K562 (cell line): Measurements from ENCODE around the gene AASDH. TPM values are rescaled to one million over a fixed set of nuclear protein-coding genes. Genes with fewer than 3 reads are reported as not detected.

Experiments used
- ATAC-seq: fragments of 200-7000 bp; cut with Tn5 transposase; 3 replicates; pipeline ENCODE4 v1.9.1; 2020; ENCODE audit warnings: moderate library complexity
- BruUV-seq: library from RNA; stranded (reverse); fragments of 400-500 nt; replicated peaks from 2 replicates; lab custom pipeline; 2021; lab: Mats Ljungman, UMichigan
- CTCF ChIA-PET: fragments of 300-600 bp; formaldehyde crosslinking; extraction: SDS; loops from one replicate; lab custom pipeline; 2021; ENCODE audit warnings: low intra/inter-chr PET ratio; lab: Yijun Ruan, JAX
- POLR2A ChIA-PET: fragments of 300-600, 350-650 bp; sonication (Branson Sonifier 250); formaldehyde crosslinking; extraction: SDS; loops from one replicate; lab custom pipeline; 2021; ENCODE audit warnings: antibody characterized with exemption, inconsistent platforms; lab: Yijun Ruan, JAX
- DNase-seq, 4 experiments: peaks; one replicate each; pipeline versions ENCODE4 v3.0.0 to v3.0.0-alpha.2; 2011 to 2018; ENCODE audit warnings: low spot score in 3 of 4, mixed read lengths in 3 of 4; ENCODE audit errors: extremely low read depth in 1 of 4
- FAIRE-seq: peaks from 2 replicates; lab custom pipeline; 2011; peaks lifted over from hg19 to GRCh38; lab: Jason Lieb, UNC
- H2AFZ ChIP-seq: 2 replicates; pipeline ENCODE4 v1.6.0; 2011; ENCODE audit warnings: low read depth, low read length, control low read depth, inconsistent platforms
- H3K27ac ChIP-seq: fragments of 200-600 bp; 3 replicates; pipeline ENCODE4 v1.8.0; 2011; ENCODE audit warnings: low read depth, mild to moderate bottlenecking, control low read depth, inconsistent platforms, low read length, moderate library complexity, mixed read lengths; ENCODE audit errors: extremely low read depth
- H3K27me3 ChIP-seq, 2 experiments: fragments of 300-600 bp in 1 of 2; 2 replicates in 1 of 2; 3 replicates in 1 of 2; pipeline versions ENCODE4 v1.6.0 to v1.8.0; 2011; ENCODE audit warnings: inconsistent platforms in 2 of 2, low read length in 2 of 2, mild to moderate bottlenecking in 1 of 2, mixed read lengths in 1 of 2, moderate library complexity in 1 of 2; ENCODE audit not compliant: control insufficient read depth in 2 of 2, insufficient read depth in 2 of 2
- H3K36me3 ChIP-seq: fragments of 300-600 bp; 3 replicates; pipeline ENCODE4 v1.8.0; 2011; ENCODE audit warnings: mild to moderate bottlenecking, low read length, inconsistent platforms; ENCODE audit not compliant: control insufficient read depth, insufficient read depth
- H3K4me1 ChIP-seq, 2 experiments: fragments of 200-600 bp in 1 of 2; replicated peaks in 1 of 2; 2 replicates in 1 of 2; 3 replicates in 1 of 2; pipeline versions ENCODE4 v1.5.1 to v1.8.0; 2011; ENCODE audit warnings: inconsistent platforms in 2 of 2, low read length in 2 of 2, mild to moderate bottlenecking in 1 of 2, mixed read lengths in 1 of 2, moderate library complexity in 1 of 2; ENCODE audit not compliant: control insufficient read depth in 2 of 2, insufficient read depth in 2 of 2
- H3K4me2 ChIP-seq: 2 replicates; pipeline ENCODE4 v1.6.1; 2011; ENCODE audit warnings: low read length, control low read depth, inconsistent platforms, mixed read lengths; ENCODE audit not compliant: insufficient read depth
- H3K4me3 ChIP-seq: fragments of 200-600 bp; sonication (generic), shearing (Covaris generic); 2 replicates; pipeline ENCODE4 v1.5.1; 2016; ENCODE audit warnings: control low read depth, inconsistent platforms
- H3K79me2 ChIP-seq: fragments of 200-600 bp; 3 replicates; pipeline ENCODE4 v1.8.0; 2011; ENCODE audit warnings: low read length, inconsistent platforms; ENCODE audit not compliant: control insufficient read depth, insufficient read depth
- H3K9ac ChIP-seq, 2 experiments: 2 replicates each; pipeline versions ENCODE4 v1.6.0 to v1.6.1; 2011; ENCODE audit warnings: low read depth in 2 of 2, low read length in 2 of 2, control low read depth in 1 of 2, inconsistent platforms in 1 of 2, mild to moderate bottlenecking in 1 of 2, mixed read lengths in 1 of 2; ENCODE audit not compliant: insufficient read depth in 1 of 2
- H3K9me1 ChIP-seq: one replicate; pipeline ENCODE4 v1.6.0; 2011; ENCODE audit warnings: inconsistent platforms, mild to moderate bottlenecking, low read length, moderate library complexity; ENCODE audit not compliant: control insufficient read depth, insufficient read depth
- H3K9me3 ChIP-seq: replicated peaks from 2 replicates; pipeline ENCODE4 v1.5.1; 2011; ENCODE audit warnings: low read depth, low read length, inconsistent platforms; ENCODE audit not compliant: control insufficient read depth, insufficient read depth
- H4K20me1 ChIP-seq: replicated peaks from 2 replicates; pipeline ENCODE4 v1.6.1; 2011; ENCODE audit warnings: low read length, inconsistent platforms, mixed read lengths; ENCODE audit not compliant: control insufficient read depth, insufficient read depth
- AFF1 ChIP-seq, 2 experiments: fragments of 450-650 bp; IDR thresholded peaks; 2 replicates each; pipeline ENCODE4 v1.6.1; 2018; ENCODE audit warnings: mild to moderate bottlenecking in 2 of 2, low read depth in 1 of 2; ENCODE audit not compliant: partially characterized antibody in 2 of 2
- GABPB1 ChIP-seq: sonication (generic); formaldehyde crosslinking; IDR thresholded peaks from 2 replicates; pipeline ENCODE4 v1.8.0; 2022; ENCODE audit warnings: mild to moderate bottlenecking, missing genetic modification reagents
- NCOA1 ChIP-seq: fragments of 450-650 bp; IDR thresholded peaks from 2 replicates; pipeline ENCODE4 v1.6.1; 2016; ENCODE audit warnings: low read depth
- NR2C2 ChIP-seq, 2 experiments: fragments of 200-800 bp in 1 of 2; sonication (Bioruptor generic) in 1 of 2; sonication (generic) in 1 of 2; formaldehyde crosslinking in 1 of 2; IDR thresholded peaks; 2 replicates each; pipeline versions ENCODE4 v1.6.1 to v1.8.0; 2016 to 2022; ENCODE audit warnings: mild to moderate bottlenecking in 1 of 2, missing compliant biosample characterization in 1 of 2, missing genetic modification characterization in 1 of 2, missing genetic modification reagents in 1 of 2
- ZNF444 ChIP-seq: fragments of 250-450 bp; sonication (Bioruptor Pico); IDR thresholded peaks from 2 replicates; pipeline ENCODE4 v1.4.0; 2020; ENCODE audit warnings: mild to moderate bottlenecking, moderate library complexity
- WGBS: fragments of 100-300 bp; shearing (Covaris generic); methylation state at CpG from one replicate; pipeline ENCODE4 v1.1.6; 2016; ENCODE audit warnings: low coverage, mixed read lengths; ENCODE audit not compliant: insufficient coverage; ENCODE audit errors: missing lambda C conversion rate; 5-methylcytosine and 5-hydroxymethylcytosine counted together
- in situ Hi-C: fragments of 300-500 bp; cut with MboI; formaldehyde crosslinking; loops from 4 replicates; pipeline ENCODE4 v1.15.0; 2018; ENCODE audit warnings: inconsistent platforms, mixed read lengths
- intact Hi-C: fragments of 100-400 bp; cut with micrococcal nuclease; formaldehyde crosslinking; loops from 2 replicates; pipeline ENCODE4 v1.14.2; 2022
- polyA plus RNA-seq, 8 experiments: library from polyadenylated mRNA; depleted of rRNA in 4 of 8; stranded (reverse) in 5 of 8; unstranded in 3 of 8; fragments of >200 nt; fragmentation: Nextera tagmentation in 2 of 8; fragmentation: Illumina TruSeq in 1 of 8; extraction: Ambion mirVana in 2 of 8; extraction: Trizol in 1 of 8; gene quantifications; 2 replicates each; pipeline versions ENCODE4 v1.2.1 to v1.2.3, GENCODE V29; 2011 to 2014; ENCODE audit warnings: inconsistent platforms in 1 of 8, missing spikeins in 1 of 8
- total RNA-seq, 7 experiments: library from RNA; depleted of rRNA in 6 of 7; stranded (reverse); fragments of >200 nt in 6 of 7; fragmentation: Illumina TruSeq in 2 of 7; extraction: Trizol in 2 of 7; gene quantifications; 2 replicates each; pipeline versions ENCODE4 v1.2.1 to v1.2.3, GENCODE V29; 2011 to 2021; ENCODE audit warnings: low replicate concordance in 1 of 7

AASDH gene
- total and polyA plus RNA-seq, 9 of the 15 experiments (the other 6 are each of a cell fraction or from before 2014, with no cell fraction given): 8.6 to 29.7 (median 13.7) TPM

GRCh38 chr4:56427179-56427578 is 39.9 kb upstream of the AASDH start:
- Histone ChIP-seq H3K9me1 (no peaks in the 10 kb centered on the region), H3K4me3 (no peak overlapping the region), H3K9ac (no peak overlapping the region), H2AFZ (no peak overlapping the region), H3K4me2 (no peak overlapping the region), H3K27me3 (no peaks in the 10 kb centered on the region), H3K79me2 (peaks cover 100% of the 10 kb centered on the region), H4K20me1 (peaks cover 12% of the 10 kb centered on the region; the same call in 1 of the 2 replicates), H3K27ac (no peak overlapping the region), H3K9me3 (no peaks in the 10 kb centered on the region), H3K36me3 (peaks cover 42% of the 10 kb centered on the region; the same call in 2 of the 3 replicates), H3K4me1 (peaks cover 2 to 18% of the 10 kb centered on the region in 2 experiments; a peak in 3 of 5 replicates)
- BruUV-seq: no TSS peak
- no peak for DNase-seq
- no peak for FAIRE-seq
- ChIA-PET POLR2A (no interaction called here), CTCF (no interaction called here)
- no peak for ATAC-seq
- intact Hi-C loops: no loop called here
- in situ Hi-C loops: no loop called here
- TF ChIP-seq NCOA1: no peak
- no peak for TF ChIP-seq AFF1 (IDR thresholded peaks at IDR 0.05; ENCODE audit: low read depth in 1 of 2, partially characterized antibody in 2 of 2)
- TF ChIP-seq NR2C2 (CRISPR knock-in tag; IDR thresholded peaks at IDR 0.05): no peak
- no peak for TF ChIP-seq NR2C2 (tag; IDR thresholded peaks at IDR 0.05)
- no peak for TF ChIP-seq ZNF444 (CRISPR knock-in tag)
- no peak for TF ChIP-seq GABPB1 (CRISPR knock-in tag)
- 100% methylated on average over 1 of the region's 1 CpG for WGBS
